Activated naive CD4-positive, alpha-beta T cell treated with anti-CD3 and anti-CD28 coated beads, Interleukin-2, amount 50 U/mL, for 72 hours (primary cell): ENCODE measurements around the gene GPR31. TPM values are rescaled to one million over a fixed set of nuclear protein-coding genes. Genes with fewer than 3 reads are reported as not detected.
"Not testable (repeated sequence)": the region's sequence is repeated elsewhere in the genome, so short reads cannot be mapped to it uniquely, and the experiment has no call there.

Experiments used
- ATAC-seq, 2 donors: fragments of 150-1000 bp; cut with Tn5 transposase; 2 replicates each; pipeline ENCODE4 v1.10.0; 2021; ENCODE audit warnings: mild to moderate bottlenecking in 2 of 2, moderate library complexity in 2 of 2
- DNase-seq, 2 donors: peaks; one replicate each; pipeline ENCODE4 v3.0.0; 2021 to 2022; ENCODE audit warnings: low spot score in 2 of 2
- H3K27ac Mint-ChIP-seq, 2 donors: one replicate each; pipeline ENCODE4 v1.8.0; 2022; ENCODE audit warnings: mild to moderate bottlenecking in 2 of 2, mixed read lengths in 2 of 2
- H3K36me3 Mint-ChIP-seq, 2 donors: one replicate each; pipeline ENCODE4 v1.8.0; 2022; ENCODE audit warnings: mixed read lengths in 2 of 2
- H3K9me3 Mint-ChIP-seq, 2 donors: one replicate each; pipeline ENCODE4 v1.8.0; 2022; ENCODE audit warnings: mixed read lengths in 2 of 2
- total RNA-seq, 2 donors: library from RNA; stranded (reverse); gene quantifications; one replicate each; pipeline ENCODE4 v1.2.3, GENCODE V29; 2022

The GPR31 gene, protein sequence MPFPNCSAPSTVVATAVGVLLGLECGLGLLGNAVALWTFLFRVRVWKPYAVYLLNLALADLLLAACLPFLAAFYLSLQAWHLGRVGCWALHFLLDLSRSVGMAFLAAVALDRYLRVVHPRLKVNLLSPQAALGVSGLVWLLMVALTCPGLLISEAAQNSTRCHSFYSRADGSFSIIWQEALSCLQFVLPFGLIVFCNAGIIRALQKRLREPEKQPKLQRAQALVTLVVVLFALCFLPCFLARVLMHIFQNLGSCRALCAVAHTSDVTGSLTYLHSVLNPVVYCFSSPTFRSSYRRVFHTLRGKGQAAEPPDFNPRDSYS
- not detected for total RNA-seq

DNA sequence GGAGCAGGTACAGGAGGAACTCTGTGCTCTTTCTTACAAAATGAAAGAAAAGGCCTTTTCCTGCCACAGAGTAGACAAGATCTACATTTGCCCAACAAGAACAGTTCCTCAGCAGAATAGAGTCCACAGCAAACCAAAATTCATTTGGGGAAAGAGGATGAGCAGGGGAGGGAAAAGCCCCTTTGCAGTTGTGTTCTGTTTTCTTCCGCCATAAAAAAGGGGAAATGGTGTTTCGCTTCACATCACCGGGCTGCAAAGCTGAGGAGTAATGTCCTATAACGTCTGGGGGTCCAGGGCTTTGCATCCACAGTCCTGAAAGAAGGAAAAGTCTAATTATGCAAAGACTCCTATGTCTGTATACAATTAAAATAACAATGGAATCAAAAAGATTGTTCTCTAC is at the start of gene GPR31:
Gene GPR31, minus strand, starts transcription at position 118 of the 400 bp plus-strand sequence. CDS start 149 bp downstream, outside the sequence.
- H3K36me3 Mint-ChIP-seq = no peaks in the 10 kb centered on the region
- H3K27ac Mint-ChIP-seq = no peak within 1 kb of the TSS
- no peak for ATAC-seq
- H3K9me3 Mint-ChIP-seq = no peaks in the 10 kb centered on the region
- no peak for DNase-seq

DNA sequence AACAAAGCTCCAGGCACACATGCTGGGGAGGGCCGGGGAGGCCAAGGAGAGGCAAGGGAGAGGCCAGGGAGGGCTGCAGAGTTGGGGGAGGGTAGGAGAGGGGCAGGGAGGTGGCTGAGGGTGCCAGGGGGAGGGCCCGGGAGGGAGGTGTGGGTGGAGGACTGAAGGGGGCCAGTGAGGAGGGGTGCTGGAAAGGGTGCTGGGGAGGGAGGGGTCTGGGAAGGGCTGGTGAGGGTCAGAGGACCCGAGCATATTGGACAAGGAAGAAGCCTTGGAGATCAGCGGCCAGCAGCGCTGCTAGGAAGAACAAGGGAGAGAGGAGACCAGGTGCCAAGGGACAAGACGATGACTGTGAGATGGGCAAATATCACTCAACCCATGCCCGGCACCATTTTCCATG is 49.7 kb upstream of the GPR31 start:
- no peaks in the 10 kb centered on the region for H3K9me3 Mint-ChIP-seq

DNA sequence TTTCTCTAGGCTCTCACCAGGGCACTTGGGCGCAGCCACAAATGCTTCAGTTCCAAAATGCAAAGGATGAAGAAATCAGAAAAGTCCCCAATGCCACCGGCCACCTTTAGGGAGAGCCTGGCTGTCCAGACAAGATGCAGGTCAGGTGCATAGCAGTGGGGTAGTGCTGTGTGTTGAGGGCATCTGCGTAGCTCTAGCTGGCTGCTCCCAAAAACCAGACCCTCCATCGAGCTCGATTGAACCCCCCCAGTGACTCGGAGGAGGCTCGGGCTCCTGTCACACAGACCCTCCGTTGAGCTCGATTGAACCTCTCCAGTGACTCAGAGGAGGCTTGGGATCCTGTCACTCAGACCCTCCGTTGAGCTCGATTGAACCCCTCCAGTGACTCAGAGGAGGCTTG is 47.5 kb upstream of the GPR31 start:
- ATAC-seq, DNase-seq, H3K27ac Mint-ChIP-seq, H3K36me3 Mint-ChIP-seq, H3K9me3 Mint-ChIP-seq: not testable (repeated sequence)

More for the DNA sequence above, 49.7 kb upstream of the GPR31 start:
- DNase-seq (no peak), ATAC-seq (no peak)
- Mint-ChIP-seq H3K36me3 (no peaks in the 10 kb centered on the region), H3K27ac (no peak overlapping the region)

DNA sequence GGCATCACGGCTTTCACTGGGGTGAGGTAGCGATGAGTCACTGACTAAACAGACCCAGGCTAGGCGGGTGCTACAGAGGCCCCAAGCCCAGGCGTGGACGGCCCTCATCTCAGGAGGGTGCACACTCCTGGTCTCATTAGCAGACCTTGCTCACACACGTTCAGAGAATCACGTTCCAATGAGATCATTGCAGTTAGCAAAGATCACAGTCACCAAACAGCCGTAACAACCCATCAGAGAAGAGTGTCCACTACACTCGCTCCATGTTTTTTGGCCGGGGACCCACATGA is 46.2 kb upstream of the GPR31 start:
- not testable (repeated sequence) for H3K9me3 Mint-ChIP-seq, ATAC-seq, H3K36me3 Mint-ChIP-seq, DNase-seq, H3K27ac Mint-ChIP-seq

DNA sequence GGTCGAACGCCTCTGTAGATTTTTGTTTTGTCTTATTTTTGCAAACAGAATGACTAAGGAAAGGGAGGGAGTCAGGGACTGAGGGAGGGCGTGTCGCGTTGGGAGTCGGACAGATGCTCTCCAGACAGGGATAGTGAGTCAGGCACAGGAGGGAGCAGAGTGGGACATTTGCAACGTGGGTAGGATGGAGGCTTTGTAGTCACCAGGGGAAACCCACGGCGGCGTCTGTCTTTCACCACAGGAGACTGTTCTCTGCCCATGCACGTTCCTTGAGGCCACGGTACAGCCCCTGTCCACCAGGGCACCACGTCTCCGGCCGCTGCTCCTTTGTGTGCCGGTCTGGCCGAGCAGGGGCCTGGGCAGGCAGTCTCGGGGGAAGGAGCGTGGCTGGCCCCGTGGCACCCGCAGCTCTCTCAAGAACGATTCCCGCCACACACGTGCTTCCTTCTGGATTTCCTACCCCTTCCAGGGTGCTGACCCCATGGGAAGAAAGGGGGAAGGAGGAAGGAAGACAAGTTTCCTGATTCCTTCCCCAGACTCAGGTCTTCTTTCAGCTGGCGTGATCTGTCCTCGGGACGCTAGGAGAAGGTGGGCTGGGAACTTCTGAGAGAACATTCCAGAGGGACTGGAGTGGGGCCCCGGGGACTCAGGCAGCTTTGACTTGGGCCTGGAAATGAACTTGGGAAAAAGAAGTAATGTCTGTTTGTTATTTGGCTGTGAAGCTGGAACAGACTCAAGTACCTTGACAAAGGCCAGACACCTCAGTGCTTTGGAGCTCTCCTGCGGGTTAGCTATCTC is 45.7 kb upstream of the GPR31 start:
- not testable (repeated sequence) for DNase-seq, H3K27ac Mint-ChIP-seq, H3K9me3 Mint-ChIP-seq, H3K36me3 Mint-ChIP-seq, ATAC-seq

DNA sequence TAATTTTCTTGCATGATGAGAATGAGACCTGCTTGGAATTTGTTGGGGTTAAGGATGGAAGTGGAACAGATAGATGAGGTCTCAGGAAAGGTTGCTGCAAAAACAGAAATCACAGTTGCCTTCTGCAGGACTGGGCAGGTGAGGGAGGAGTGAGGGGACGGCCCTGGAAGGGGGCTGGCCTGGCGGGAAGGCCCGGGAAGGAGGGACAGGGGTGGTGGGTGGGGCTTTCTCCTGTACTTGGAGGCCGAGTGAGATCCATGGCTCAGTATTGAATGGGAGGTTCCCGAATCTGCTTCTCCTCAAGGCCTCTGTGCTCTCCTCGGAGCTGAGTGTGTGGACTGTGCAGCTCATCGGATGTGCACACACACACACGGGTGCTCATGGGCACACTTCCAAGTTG is 44.8 kb upstream of the GPR31 start:
- ATAC-seq, H3K36me3 Mint-ChIP-seq, H3K9me3 Mint-ChIP-seq, DNase-seq, H3K27ac Mint-ChIP-seq: not testable (repeated sequence)

DNA sequence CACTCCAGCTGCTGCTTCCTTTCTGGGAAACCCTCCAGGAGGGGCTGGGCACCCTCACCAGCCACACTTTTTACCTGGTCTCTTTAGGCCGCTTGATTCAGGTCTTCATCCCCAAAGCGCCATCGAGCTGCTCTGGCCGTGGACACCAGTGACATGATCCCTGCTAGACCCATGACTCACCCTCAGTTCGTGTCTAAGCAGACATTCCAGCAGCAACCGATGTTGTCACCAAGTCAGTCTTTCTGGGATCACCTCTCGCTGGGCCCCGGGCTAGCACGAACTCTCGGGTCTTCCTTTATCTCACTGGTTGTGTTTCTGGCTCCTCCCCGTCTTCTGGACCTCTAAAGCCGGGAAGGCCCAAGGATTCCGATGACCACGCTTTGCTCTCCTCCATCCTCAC is 43.0 kb upstream of the GPR31 start:
- Mint-ChIP-seq H3K9me3 (no peaks in the 10 kb centered on the region), H3K36me3 (no peaks in the 10 kb centered on the region), H3K27ac (peak overlapping the region in 1 of 2 donors; percentile 72)
- ATAC-seq (no peak), DNase-seq (no peak)

DNA sequence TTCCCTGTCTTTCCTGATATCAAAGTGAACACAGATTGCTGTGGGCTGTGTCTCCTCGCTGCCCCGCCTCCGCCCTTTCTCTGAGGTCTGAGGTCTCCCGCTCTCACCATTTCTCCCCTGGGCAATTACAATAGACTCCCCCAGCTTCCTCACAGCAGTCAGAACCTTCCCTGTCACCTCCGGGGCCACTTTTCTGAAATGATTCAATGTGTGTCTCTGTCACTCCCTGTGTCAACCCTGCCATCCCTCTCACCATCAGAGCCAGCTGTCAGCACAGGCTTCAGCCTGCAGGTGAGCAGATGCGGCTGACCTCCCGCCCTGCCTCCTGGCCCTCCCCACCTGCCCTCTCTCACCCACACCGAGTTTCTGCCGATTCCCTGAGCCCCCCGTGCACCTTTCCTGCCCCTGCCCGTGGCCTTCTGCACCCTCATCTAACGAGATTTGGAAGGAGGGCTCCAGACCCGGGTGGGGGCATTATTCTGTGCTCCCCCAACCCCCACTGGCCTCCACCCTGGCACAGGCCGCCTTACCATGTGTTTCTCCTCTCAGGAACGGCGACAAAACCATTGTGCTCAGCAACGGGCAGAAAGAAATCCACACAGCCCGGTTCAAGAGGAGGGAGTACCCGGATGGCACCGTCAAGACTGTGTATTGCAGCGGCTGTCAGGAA is 38.3 kb upstream of the GPR31 start:
- not testable (repeated sequence) for H3K36me3 Mint-ChIP-seq, H3K27ac Mint-ChIP-seq, DNase-seq, H3K9me3 Mint-ChIP-seq
- peak; percentile 34 to 63 for ATAC-seq

DNA sequence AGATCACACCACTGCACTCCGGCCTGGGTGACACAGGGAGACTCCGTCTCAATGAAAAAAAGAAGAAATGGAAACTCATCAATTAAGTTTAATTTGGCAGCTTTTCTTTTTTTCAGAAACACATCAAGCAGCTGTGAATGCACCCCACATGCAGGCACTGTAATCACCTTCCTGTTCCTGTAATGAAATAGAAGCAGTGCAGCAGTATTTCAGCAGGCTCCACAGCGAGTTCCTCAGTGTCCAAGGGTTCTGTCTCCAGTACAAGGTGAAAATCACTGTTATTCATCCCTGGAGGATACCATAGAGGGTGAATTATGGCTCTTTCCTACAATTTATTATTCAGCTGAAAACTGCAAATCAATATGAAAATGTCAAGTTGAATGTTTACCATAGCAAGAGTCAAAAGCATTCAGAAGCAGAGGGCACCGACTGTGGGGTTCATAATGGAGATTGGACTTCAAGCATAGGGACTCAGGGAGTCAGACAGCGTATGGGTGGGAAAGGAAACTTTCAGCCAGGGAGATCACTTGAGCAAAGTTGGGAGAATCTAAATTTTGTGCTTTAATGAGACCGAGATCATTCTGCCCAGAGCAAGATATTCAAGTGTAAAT is 35.8 kb upstream of the GPR31 start:
- H3K9me3 Mint-ChIP-seq, H3K27ac Mint-ChIP-seq, H3K36me3 Mint-ChIP-seq, ATAC-seq, DNase-seq: not testable (repeated sequence)

DNA sequence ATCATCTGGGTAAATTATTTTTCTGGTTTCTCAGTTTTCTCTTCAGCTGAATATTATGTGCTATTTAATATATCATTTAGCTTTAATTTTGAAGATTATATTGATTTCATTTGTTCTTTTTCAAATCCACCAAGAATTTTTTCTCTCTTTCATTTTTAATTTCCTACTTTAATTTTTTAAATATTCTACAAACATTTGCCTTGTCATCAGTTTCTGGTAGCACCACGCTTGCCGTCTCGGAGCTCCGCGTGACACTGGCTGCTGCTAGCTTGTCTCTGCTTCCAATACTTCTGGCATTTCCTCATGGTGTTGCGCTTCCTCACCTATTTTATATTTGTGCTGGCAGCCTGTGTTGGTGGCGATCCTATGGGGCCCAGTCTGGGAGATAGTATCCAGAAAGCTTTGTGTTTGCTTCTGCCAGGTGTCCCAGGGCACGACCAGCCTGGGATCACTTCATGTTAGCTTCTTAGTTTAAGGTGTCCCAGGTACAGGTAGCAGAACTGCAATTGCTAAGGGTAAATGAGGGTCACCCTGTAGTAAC is 33.3 kb upstream of the GPR31 start:
- H3K9me3 Mint-ChIP-seq, ATAC-seq, H3K27ac Mint-ChIP-seq, H3K36me3 Mint-ChIP-seq, DNase-seq: not testable (repeated sequence)

DNA sequence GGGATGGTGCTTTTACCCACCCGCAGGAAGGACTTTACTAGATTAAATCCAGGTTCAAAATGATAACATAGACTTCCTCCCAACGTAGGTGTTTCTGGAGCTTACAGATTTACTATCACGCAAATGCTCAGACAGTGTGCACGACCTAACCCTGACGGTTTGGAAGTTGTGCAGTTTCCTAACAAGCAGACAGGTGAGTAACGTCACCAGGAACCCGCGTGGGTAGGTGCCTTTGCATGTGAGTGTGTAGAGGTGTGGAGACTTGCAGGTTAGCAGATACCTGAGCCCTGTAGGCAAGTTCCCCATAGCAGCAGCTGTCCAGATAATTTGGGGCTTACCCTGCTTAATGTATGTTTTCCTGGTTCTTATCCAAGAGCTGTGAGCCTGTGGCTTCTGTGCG is 29.5 kb upstream of the GPR31 start:
- DNase-seq, H3K9me3 Mint-ChIP-seq, ATAC-seq, H3K27ac Mint-ChIP-seq, H3K36me3 Mint-ChIP-seq: not testable (repeated sequence)

DNA sequence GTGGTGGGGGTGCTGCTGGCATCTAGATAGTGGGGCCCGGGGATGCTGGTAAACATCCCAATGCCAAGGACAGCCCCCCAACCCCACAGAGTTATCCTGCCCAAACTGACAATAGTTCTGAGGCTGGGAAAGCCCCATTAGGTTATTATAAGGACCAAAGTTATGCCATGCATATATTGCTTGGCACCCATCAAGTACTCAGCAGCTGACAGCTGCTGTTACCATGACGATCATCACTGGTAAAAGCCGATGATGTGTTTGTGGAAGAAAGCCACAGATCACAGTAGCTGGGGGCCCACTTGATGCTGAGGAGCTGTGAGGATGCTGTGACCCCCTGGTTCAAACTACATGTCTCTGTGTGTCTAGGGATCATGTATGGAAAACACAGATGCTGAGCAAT is 27.3 kb upstream of the GPR31 start:
- H3K36me3 Mint-ChIP-seq, H3K9me3 Mint-ChIP-seq, DNase-seq, H3K27ac Mint-ChIP-seq, ATAC-seq: not testable (repeated sequence)

DNA sequence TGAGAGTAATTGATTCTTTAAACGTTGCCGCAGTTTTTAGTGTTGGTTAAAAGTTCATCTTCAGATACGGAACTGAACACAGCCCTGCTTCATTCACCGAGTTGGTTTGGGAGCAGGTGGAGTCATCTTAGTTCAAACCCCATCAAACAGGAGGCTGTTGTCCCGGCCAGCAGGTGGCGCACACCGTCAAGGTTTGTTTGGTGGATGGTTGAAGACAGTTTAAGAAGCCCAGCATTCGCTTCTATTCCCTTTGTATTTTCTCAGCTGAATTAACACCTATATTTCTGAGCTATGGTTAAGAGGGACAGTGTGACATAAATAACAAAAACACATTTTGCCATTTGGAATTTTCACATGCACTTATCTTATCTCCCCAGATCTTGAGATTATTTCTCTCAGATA is 25.1 kb upstream of the GPR31 start:
- H3K9me3 Mint-ChIP-seq, DNase-seq, H3K36me3 Mint-ChIP-seq, H3K27ac Mint-ChIP-seq: not testable (repeated sequence)
- peak; percentile 68 to 82 for ATAC-seq

DNA sequence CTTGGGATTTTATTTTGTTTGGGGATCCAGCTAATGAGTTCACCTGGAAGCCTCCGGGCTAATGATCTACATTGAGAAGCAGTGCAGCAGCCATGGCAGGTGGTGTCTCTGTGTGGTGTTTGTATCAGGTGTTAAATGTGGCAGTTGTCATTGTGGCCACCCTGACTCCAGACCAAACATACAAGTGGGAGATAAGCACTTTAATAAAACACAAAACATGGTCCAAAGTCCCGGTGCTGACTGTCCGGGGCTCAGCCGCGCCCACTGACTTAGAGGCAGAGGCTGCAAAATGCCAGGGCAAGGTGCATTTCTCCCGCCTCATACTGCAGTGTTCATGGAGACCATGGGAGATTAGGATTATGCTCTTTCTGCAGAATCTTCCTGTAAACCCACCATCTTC is 23.6 kb upstream of the GPR31 start:
- H3K27ac Mint-ChIP-seq, DNase-seq, ATAC-seq, H3K36me3 Mint-ChIP-seq, H3K9me3 Mint-ChIP-seq: not testable (repeated sequence)

DNA sequence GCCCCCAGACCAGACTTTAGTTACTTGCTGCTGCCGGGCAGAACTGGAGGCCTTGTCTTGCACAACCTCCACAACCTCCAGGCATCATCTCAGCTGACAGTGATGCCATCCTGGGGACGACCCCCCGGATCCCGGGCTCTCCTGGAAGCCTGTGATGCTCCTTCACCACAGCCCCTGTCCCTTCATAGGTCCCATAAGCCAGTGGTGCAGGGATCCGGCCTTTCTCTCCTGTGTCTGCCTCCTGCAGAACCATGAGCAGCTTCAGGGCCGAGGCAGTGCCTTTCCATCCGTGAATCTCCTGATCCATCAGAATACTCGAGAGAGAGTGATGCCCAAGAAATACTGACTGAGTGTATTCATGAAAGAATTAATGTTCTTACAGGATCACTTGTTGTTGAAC is 22.3 kb upstream of the GPR31 start:
- not testable (repeated sequence) for DNase-seq, H3K27ac Mint-ChIP-seq, ATAC-seq, H3K36me3 Mint-ChIP-seq, H3K9me3 Mint-ChIP-seq

DNA sequence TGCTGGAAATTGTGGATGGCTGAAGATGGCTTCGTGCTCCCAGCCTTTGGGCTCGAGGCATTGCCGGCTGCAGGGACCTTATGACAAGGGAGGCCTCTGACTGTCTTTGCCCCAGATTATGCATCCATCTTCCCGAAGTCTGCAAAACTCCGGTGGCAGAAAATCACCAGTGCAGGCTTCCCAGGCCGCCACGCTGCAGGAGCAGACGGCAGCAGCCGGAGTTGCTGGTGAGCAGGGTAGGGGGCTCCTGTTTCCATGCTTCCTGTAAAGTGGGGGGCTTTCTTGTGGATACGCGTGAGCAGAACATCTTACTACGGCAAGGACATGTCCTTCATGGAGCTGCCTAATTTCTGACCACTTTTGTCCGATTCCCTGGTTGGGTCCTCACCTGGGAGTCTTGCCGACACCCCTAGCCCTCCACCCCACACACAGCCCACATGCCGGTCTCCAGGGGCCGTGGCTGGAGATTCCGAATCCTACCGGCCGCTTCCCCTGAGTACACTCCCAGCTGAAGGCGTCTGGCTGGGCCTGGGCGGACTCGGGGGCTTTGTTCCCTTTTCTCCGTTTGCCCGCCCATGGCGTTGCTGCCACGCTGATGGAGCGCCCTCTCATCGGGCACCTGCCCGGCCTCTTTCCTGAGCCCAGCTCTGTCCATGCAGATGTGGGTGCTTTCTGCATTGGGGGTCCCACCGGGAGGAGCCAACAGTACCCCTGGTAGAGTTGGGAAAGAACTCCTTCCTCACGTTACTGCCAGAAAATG is 21.3 kb upstream of the GPR31 start:
- DNase-seq, ATAC-seq, H3K9me3 Mint-ChIP-seq, H3K36me3 Mint-ChIP-seq, H3K27ac Mint-ChIP-seq: not testable (repeated sequence)
